Keratinocyte (primary cell): ENCODE measurements around the gene SLC35G1.

Experiments
- EZH2 ChIP-seq: IDR thresholded peaks from one replicate; pipeline ENCODE4 v1.6.1; 2012; ENCODE audit warnings: inconsistent platforms, mild to moderate bottlenecking, low read length, moderate library complexity
- TF ChIP-seq, protein P1 (sequence below), 3 experiments: IDR thresholded peaks in 1 of 3; conservative IDR thresholded peaks in 1 of 3; optimal IDR thresholded peaks in 1 of 3; 2 replicates in 2 of 3; 3 replicates in 1 of 3; pipeline versions ENCODE3 to v1.5.1; 2011; ENCODE audit warnings: low read length in 3 of 3, mild to moderate bottlenecking in 3 of 3, moderate library complexity in 2 of 3, control low read depth in 1 of 3, inconsistent platforms in 1 of 3; ENCODE audit not compliant: insufficient read depth in 2 of 3; ENCODE audit errors: extremely low read depth in 1 of 3

DNA sequence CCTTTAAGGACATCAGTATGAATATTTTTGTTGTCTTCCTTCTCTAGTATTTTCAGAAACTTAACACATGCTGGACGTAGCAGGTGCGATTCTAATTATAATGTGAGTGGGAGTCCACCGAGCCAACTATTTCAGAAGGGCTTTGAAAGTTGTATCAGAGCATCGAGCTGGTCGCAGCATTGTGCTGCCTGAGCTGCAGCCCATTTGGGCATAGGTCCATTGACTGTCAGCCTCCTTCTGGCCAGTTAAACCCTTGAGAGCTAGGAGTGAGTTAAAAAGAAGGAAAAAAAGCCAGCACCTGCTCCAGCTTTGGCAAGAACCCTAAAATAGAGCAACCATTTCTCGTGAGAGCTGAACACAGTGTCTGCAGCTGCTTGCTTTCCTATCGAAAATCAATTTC, 47.8 kb downstream of the SLC35G1 start:
- TF ChIP-seq, protein P1, sequence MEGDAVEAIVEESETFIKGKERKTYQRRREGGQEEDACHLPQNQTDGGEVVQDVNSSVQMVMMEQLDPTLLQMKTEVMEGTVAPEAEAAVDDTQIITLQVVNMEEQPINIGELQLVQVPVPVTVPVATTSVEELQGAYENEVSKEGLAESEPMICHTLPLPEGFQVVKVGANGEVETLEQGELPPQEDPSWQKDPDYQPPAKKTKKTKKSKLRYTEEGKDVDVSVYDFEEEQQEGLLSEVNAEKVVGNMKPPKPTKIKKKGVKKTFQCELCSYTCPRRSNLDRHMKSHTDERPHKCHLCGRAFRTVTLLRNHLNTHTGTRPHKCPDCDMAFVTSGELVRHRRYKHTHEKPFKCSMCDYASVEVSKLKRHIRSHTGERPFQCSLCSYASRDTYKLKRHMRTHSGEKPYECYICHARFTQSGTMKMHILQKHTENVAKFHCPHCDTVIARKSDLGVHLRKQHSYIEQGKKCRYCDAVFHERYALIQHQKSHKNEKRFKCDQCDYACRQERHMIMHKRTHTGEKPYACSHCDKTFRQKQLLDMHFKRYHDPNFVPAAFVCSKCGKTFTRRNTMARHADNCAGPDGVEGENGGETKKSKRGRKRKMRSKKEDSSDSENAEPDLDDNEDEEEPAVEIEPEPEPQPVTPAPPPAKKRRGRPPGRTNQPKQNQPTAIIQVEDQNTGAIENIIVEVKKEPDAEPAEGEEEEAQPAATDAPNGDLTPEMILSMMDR (optimal IDR thresholded peaks at IDR 0.05 in 1 of 3, IDR thresholded peaks at IDR 0.05 in 1 of 3, conservative IDR thresholded peaks at IDR 0.05 in 1 of 3; ENCODE audit: extremely low read depth in 1 of 3, insufficient read depth in 2 of 3, low read length in 3 of 3) = no peak
- no peak for TF ChIP-seq EZH2
